ENCODE results near the gene TEDC2. TPM values are rescaled to one million over a fixed set of nuclear protein-coding genes. Genes with fewer than 3 reads are reported as not detected.
A peak's percentile ranks its signal among the peaks of the same experiment; 100 is the strongest.

Gene TEDC2
- total and polyA plus RNA-seq, 2 of the 8 experiments (the other 6 are each of a cell fraction or from before 2014, with no cell fraction given), result 54.6 to 55.6 TPM

- Histone ChIP-seq H2AK5ac (ENCODE audit: low read depth, low read length) (peak overlapping the region; percentile 95; the same call in 1 of the 2 replicates), H2BK12ac (ENCODE audit: low read depth, low read length) (peak overlapping the region; percentile 96; the same call in 1 of the 2 replicates), H2BK15ac (ENCODE audit: low read length) (peak overlapping the region; percentile 92; the same call in 1 of the 2 replicates), H4K5ac (ENCODE audit: insufficient read length, low read depth, low read length) (no peak overlapping the region), H2AFZ (ENCODE audit: low read length) (no peak overlapping the region), H2BK20ac (ENCODE audit: low read length) (0 out of 2 replicates have a peak overlapping the region, but pooled peaks have one; percentile 43), H2BK120ac (replicated peaks; ENCODE audit: low read depth, low read length) (no peak overlapping the region), H3K18ac (ENCODE audit: extremely low read depth, low read length) (peak overlapping the region; percentile 48), H3K4me2 (ENCODE audit: insufficient read depth in 1 of 2, low read depth in 2 of 2, low read length in 2 of 2) (peak overlapping the region in 1 of 2 experiments; percentile 71; a peak in 2 of 4 replicates), H3K79me1 (ENCODE audit: low read depth, low read length) (peaks cover 12% of the 10 kb centered on the region), H3K23me2 (ENCODE audit: low read depth, low read length) (peaks cover 8% of the 10 kb centered on the region; the same call in 1 of the 2 replicates), H3K36me3 (ENCODE audit: control insufficient read depth in 2 of 4, insufficient read depth in 4 of 4, low read length in 3 of 4) (no peaks in the 10 kb centered on the region), H4K91ac (replicated peaks; ENCODE audit: insufficient read length, low read length) (peak overlapping the region; percentile 38), H3K4ac (replicated peaks; ENCODE audit: insufficient read length, low read depth, low read length) (no peak overlapping the region), H3K9me3 (ENCODE audit: insufficient read depth in 2 of 2, low read depth in 1 of 2, low read length in 1 of 2) (no peaks in the 10 kb centered on the region), H4K20me1 (replicated peaks in 1 of 2; ENCODE audit: control insufficient read depth in 1 of 2, insufficient read depth in 2 of 2, low read length in 2 of 2) (peaks cover 16 to 24% of the 10 kb centered on the region in 2 experiments), H3K14ac (ENCODE audit: insufficient read length) (no peak overlapping the region), H3K9ac (replicated peaks in 1 of 4; ENCODE audit: extremely low read depth in 1 of 4, low read depth in 3 of 4, low read length in 3 of 4) (peak overlapping the region in 1 of 4 experiments; percentile 5; a peak in 1 of 7 replicates), H3K27me3 (replicated peaks in 1 of 4; ENCODE audit: control insufficient read depth in 3 of 4, extremely low read depth in 1 of 4, insufficient read depth in 3 of 4, low read length in 3 of 4) (peaks cover 0 to 3% (median 0%) of the 10 kb centered on the region in 4 experiments; a peak in 2 of 7 replicates), H3K79me2 (ENCODE audit: control insufficient read depth in 1 of 2, insufficient read depth in 2 of 2, low read length in 2 of 2) (peaks cover 26 to 32% of the 10 kb centered on the region in 2 experiments), H3K27ac (ENCODE audit: low read depth, low read length) (no peak overlapping the region), H3K4me1 (replicated peaks in 1 of 4; ENCODE audit: control insufficient read depth in 3 of 4, insufficient read depth in 4 of 4, low read length in 3 of 4) (peaks cover 4 to 37% (median 22%) of the 10 kb centered on the region in 4 experiments), H3K4me3 (ENCODE audit: extremely low read depth in 1 of 4, insufficient read depth in 2 of 4, low read depth in 3 of 4, low read length in 4 of 4) (peak overlapping the region in 1 of 4 experiments; percentile 99; a peak in 2 of 8 replicates), H3K56ac (replicated peaks; ENCODE audit: insufficient read length, low read depth, low read length) (no peak overlapping the region), H2BK5ac (ENCODE audit: low read depth, low read length) (peak overlapping the region; percentile 63; the same call in 1 of the 2 replicates), H3K23ac (ENCODE audit: insufficient read length) (no peak overlapping the region), H4K8ac (ENCODE audit: extremely low read depth, insufficient read depth, low read length) (no peak overlapping the region)
- no peak for TF ChIP-seq POLR2A (IDR thresholded peaks at IDR 0.05; ENCODE audit: control extremely low read depth in 1 of 2, low read depth in 2 of 2, low read length in 2 of 2)
- FAIRE-seq (no peak), DNase-seq (ENCODE audit: low read depth in 1 of 2, low spot score in 2 of 2) (no peak)
- WGBS, 2 experiments (ENCODE audit: extremely low coverage in 1 of 2, insufficient coverage in 1 of 2, insufficient read length in 1 of 2, insufficient replicate concordance in 2 of 2, low coverage in 1 of 2, low lambda C conversion rate in 2 of 2, missing lambda C conversion rate in 1 of 2), result 89% methylated on average over 17 of the region's 17 CpGs; no CpG with 5 or more reads in 1 of the 2 experiments
- POLR2A ChIA-PET (ENCODE audit: partially characterized antibody), result interaction anchor here (0.8 to 5.6 kb wide), 11 partner anchors 8 to 91 kb away, joined by 3 to 44 read pairs (median 4); partner anchors contain the start of genes AMDHD2, CEMP1 and TBC1D24
- CTCF ChIA-PET (ENCODE audit: partially characterized antibody), result interaction anchor here (0.7 to 3.7 kb wide), 6 partner anchors 9 to 318 kb away, joined by 3 to 24 read pairs (median 4); no protein-coding TSS in a partner anchor
Observed at GRCh38 chr16:2511996-2512734, 52.3 kb downstream of the TEDC2 start.
